Fibroblast of pulmonary artery (primary cell): Measurements from ENCODE around the gene GINS2.

Source experiments
- DNase-seq: peaks from one replicate; pipeline ENCODE4 v3.0.0-alpha.2; 2010; ENCODE audit warnings: low read depth
- H3K4me3 ChIP-seq: replicated peaks from 2 replicates; pipeline ENCODE4 v1.5.1; 2011; ENCODE audit warnings: low read depth, mild to moderate bottlenecking, control low read depth, low read length, moderate library complexity
- CTCF ChIP-seq: IDR thresholded peaks from 2 replicates; pipeline ENCODE4 v1.5.1; 2011; ENCODE audit warnings: mild to moderate bottlenecking, control low read depth, low read length, inconsistent platforms; ENCODE audit errors: missing control alignments

The GINS2 gene

DNA sequence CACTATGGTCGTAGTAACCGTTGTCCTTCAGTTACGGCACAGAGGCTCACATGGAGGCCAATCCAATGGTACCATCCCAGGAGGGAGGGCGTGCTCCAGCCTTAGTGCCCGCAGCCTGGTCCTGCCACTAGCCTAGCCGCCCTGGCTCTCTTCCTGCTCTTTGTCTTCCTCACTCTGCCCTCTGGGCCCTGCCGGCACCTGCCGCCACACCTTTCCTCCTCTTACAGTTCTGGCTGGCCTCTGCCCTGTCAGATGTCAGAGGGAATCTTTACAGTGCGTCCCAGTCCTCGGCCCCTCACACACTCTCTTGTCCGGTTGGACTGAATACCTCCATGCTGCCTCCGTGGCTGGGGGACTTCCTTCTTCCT, 23.4 kb downstream of the GINS2 start:
- no peak for DNase-seq
- no peak for TF ChIP-seq CTCF
- H3K4me3 ChIP-seq = no peak overlapping the region

DNA sequence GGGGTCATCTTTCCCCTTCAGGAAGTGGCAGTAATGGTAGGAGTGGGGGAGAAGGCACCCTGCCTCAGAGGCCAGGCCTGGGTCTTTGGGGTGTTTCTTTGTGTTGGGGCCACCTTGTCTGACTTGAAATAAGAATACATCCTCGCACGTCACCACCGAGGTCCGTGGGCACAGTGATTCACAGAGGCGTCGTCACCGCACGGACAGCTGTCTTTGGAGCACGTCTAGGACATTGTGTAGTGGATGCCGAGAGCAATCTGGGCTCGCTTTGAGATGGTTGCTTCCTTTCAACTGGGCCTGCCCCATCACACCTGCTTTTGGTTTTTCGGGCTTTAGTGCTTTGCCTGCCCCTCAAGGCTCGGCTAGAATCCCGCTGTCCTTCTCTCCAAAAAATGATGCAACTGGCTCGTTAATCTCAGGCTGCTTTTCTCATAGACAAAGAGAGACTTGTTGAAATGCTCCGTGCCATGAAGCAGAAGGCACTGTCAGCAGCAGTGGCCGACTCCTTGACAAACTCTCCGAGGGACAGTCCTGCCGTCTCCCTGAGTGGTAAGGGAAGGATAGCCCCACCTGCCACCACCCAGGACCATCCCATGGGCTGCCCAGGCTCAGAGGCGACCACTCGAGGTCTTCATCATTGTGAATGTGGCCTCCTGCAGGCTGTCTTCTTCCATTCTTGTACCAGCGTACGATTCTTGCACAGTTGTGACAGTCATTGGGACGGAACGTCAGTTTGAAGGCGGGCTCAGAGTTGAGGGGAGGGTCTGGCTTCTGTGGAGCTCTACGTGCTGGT, 24.0 kb downstream of the GINS2 start:
- no peak for DNase-seq
- TF ChIP-seq CTCF = no peak

DNA sequence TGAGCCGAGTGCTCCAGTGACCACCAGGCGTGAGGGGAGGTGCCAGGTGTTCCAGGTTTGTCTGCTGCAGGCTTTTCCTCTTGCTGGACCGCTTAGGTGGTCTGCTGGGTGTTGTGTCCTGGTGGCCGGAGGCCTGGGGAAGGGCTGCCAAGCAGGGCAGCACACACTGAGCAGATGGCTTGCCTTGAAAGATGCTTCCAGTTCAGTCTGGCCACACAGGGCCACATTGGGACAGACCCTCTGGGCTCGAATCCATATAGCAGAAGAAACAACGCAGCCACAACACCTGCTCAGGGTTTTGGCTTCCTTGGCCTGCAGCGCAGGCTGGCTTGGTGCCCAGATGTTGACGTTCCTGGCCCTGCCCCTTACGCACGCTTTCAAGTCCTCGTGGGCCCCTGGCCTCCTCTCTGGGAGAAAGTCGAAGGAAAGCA, 24.8 kb downstream of the GINS2 start:
- DNase-seq = no peak
- TF ChIP-seq CTCF = no peak
- H3K4me3 ChIP-seq = no peak overlapping the region

More for the DNA sequence above, 24.0 kb downstream of the GINS2 start:
- H3K4me3 ChIP-seq = no peak overlapping the region

- TF ChIP-seq CTCF = no peak
Measured at GRCh38 chr16:85662976-85663830, 25.6 kb downstream of the GINS2 start.

GRCh38 chr16:85662482-85662812, 26.3 kb downstream of the GINS2 start:
- no peak overlapping the region for H3K4me3 ChIP-seq
- no peak for TF ChIP-seq CTCF
- DNase-seq = no peak

More at GRCh38 chr16:85662976-85663830, 25.6 kb downstream of the GINS2 start:
- DNase-seq = no peak
- H3K4me3 ChIP-seq = no peak overlapping the region

DNA sequence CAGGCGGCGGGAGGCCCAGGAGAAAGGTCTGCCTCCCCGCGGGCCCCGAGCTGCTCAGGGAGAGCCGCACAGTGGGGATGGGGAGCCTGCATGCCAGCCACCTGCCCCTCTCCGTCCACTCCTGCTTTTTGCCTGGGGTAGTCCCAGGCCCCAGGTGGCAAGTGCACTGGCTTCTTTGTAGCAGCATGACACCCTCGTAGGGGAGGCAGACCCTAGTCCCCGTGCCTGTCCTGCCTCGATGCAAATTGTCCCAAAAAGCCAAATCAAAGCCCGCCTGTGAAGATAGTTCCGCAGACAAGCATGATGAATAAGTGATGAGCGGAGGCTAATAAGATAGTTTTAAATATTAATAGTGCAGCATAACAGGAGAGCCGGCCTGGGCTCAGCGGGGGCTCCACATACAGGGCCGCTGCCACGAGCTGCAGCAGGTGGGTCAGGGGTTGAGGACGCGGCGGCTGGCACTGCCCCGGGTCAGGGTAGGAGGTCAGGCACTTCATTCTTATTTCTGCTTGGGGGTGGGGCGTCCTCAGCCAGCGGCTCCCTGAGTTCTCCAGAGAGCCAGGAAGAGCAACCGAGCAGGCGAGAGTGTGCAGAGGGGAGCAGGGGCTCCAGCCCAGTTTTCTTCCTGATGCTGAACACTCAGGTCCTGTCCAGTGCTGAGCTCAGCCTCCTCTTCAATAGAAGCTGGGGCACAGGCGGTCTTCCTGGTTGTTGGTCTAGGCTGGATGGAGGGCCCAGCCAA, 26.8 kb downstream of the GINS2 start:
- no peak for DNase-seq
- no peak for TF ChIP-seq CTCF
- H3K4me3 ChIP-seq = no peak overlapping the region
